WI38 (cell line): Measurements from ENCODE around the gene MAPT.
"Not testable (repeated sequence)": the region's sequence is repeated elsewhere in the genome, so short reads cannot be mapped to it uniquely, and the experiment has no call there.

ENCODE experiments used
- H3K4me3 ChIP-seq: 2 replicates; pipeline ENCODE4 v1.5.1; 2011; ENCODE audit warnings: low read depth, mild to moderate bottlenecking, control low read depth, low read length
- TF ChIP-seq, protein P1 (sequence below): IDR thresholded peaks from 2 replicates; pipeline ENCODE4 v1.5.1; 2012; ENCODE audit warnings: low read depth, mild to moderate bottlenecking, control low read depth, low read length

Gene MAPT

DNA sequence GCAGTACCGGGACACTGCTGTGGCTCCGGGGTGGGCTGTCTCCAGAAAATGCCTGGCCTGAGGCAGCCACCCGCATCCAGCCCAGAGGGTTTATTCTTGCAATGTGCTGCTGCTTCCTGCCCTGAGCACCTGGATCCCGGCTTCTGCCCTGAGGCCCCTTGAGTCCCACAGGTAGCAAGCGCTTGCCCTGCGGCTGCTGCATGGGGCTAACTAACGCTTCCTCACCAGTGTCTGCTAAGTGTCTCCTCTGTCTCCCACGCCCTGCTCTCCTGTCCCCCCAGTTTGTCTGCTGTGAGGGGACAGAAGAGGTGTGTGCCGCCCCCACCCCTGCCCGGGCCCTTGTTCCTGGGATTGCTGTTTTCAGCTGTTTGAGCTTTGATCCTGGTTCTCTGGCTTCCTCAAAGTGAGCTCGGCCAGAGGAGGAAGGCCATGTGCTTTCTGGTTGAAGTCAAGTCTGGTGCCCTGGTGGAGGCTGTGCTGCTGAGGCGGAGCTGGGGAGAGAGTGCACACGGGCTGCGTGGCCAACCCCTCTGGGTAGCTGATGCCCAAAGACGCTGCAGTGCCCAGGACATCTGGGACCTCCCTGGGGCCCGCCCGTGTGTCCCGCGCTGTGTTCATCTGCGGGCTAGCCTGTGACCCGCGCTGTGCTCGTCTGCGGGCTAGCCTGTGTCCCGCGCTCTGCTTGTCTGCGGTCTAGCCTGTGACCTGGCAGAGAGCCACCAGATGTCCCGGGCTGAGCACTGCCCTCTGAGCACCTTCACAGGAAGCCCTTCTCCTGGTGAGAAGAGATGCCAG, 117.6 kb downstream of the MAPT start:
- no peak overlapping the region for H3K4me3 ChIP-seq
- TF ChIP-seq, protein P1, sequence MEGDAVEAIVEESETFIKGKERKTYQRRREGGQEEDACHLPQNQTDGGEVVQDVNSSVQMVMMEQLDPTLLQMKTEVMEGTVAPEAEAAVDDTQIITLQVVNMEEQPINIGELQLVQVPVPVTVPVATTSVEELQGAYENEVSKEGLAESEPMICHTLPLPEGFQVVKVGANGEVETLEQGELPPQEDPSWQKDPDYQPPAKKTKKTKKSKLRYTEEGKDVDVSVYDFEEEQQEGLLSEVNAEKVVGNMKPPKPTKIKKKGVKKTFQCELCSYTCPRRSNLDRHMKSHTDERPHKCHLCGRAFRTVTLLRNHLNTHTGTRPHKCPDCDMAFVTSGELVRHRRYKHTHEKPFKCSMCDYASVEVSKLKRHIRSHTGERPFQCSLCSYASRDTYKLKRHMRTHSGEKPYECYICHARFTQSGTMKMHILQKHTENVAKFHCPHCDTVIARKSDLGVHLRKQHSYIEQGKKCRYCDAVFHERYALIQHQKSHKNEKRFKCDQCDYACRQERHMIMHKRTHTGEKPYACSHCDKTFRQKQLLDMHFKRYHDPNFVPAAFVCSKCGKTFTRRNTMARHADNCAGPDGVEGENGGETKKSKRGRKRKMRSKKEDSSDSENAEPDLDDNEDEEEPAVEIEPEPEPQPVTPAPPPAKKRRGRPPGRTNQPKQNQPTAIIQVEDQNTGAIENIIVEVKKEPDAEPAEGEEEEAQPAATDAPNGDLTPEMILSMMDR, result no peak

DNA sequence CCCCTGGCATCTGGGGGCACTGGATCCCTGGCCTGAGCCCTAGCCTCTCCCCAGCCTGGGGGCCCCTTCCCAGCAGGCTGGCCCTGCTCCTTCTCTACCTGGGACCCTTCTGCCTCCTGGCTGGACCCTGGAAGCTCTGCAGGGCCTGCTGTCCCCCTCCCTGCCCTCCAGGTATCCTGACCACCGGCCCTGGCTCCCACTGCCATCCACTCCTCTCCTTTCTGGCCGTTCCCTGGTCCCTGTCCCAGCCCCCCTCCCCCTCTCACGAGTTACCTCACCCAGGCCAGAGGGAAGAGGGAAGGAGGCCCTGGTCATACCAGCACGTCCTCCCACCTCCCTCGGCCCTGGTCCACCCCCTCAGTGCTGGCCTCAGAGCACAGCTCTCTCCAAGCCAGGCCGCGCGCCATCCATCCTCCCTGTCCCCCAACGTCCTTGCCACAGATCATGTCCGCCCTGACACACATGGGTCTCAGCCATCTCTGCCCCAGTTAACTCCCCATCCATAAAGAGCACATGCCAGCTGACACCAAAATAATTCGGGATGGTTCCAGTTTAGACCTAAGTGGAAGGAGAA, 118.2 kb downstream of the MAPT start:
- TF ChIP-seq, protein P1, result no peak
- H3K4me3 ChIP-seq, result no peak overlapping the region

DNA sequence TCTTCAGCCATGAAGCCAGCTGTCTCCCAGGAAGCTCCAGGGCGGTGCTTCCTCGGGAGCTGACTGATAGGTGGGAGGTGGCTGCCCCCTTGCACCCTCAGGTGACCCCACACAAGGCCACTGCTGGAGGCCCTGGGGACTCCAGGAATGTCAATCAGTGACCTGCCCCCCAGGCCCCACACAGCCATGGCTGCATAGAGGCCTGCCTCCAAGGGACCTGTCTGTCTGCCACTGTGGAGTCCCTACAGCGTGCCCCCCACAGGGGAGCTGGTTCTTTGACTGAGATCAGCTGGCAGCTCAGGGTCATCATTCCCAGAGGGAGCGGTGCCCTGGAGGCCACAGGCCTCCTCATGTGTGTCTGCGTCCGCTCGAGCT, 118.8 kb downstream of the MAPT start:
- H3K4me3 ChIP-seq, result no peak overlapping the region
- TF ChIP-seq, protein P1, result no peak

DNA sequence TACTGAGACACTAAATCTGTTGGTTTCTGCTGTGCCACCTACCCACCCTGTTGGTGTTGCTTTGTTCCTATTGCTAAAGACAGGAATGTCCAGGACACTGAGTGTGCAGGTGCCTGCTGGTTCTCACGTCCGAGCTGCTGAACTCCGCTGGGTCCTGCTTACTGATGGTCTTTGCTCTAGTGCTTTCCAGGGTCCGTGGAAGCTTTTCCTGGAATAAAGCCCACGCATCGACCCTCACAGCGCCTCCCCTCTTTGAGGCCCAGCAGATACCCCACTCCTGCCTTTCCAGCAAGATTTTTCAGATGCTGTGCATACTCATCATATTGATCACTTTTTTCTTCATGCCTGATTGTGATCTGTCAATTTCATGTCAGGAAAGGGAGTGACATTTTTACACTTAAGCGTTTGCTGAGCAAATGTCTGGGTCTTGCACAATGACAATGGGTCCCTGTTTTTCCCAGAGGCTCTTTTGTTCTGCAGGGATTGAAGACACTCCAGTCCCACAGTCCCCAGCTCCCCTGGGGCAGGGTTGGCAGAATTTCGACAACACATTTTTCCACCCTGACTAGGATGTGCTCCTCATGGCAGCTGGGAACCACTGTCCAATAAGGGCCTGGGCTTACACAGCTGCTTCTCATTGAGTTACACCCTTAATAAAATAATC, 119.3 kb downstream of the MAPT start:
- H3K4me3 ChIP-seq, result no peak overlapping the region
- TF ChIP-seq, protein P1, result no peak

DNA sequence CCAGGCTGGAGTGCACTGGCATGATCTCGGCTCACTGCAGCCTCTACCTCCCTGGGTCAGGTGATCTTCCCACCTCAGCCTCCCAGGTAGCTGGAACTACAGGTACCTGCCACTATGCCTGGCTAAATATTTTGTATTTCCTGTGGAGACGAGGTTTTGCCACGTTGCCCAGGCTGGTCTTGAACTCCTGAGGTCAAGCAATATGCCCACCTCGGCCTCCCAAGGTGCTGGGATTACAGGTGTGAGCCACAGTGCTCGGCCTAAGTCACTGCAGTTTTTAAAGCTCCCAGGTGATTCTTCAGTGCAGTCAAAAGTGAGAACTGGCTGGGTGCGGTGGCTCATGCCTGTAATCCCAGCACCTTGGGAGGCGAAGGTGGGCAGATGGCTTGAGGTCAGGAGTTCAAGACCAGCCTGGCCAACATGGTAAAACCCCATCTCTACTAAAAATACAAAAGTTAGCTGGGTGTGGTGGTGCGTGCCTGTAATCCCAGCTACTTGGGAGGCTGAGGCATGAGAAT, 125.1 kb downstream of the MAPT start:
- H3K4me3 ChIP-seq, result not testable (repeated sequence)

DNA sequence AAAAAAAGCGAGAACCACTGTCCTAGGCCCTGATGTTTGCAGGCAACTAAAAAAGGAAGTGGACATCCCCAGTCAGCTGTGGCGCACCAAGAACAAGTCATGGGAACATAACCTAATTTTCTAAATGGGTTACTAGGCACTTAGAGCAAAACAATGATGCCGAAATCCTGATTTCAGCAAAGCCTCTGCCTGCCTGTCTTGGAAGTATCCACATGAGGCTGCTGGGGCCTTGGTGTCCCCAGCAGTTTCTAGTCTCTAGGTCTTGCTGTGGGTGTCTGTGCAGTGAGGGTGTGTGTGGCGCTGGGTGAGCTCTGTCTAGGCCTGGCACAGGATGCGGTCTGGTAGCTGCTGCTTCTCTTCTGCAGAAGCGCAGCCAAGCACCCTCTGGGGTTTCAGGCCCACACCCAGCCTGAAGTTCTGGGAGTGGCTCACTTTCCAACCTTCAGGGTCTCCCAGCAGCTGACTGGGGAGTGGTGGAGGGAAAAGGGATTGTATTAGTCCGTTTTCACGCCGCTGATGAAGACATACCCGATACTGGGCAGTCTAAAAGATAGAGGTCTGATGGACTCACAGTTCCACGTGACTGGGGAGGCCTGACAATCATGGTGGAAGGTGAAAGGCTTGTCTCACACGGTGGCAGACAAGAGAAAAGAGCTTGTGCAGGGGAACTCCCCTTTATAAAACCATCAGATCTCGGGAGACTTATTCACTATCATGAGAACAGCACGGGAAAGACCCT, 125.8 kb downstream of the MAPT start:
- H3K4me3 ChIP-seq, result no peak overlapping the region
- TF ChIP-seq, protein P1, result no peak

DNA sequence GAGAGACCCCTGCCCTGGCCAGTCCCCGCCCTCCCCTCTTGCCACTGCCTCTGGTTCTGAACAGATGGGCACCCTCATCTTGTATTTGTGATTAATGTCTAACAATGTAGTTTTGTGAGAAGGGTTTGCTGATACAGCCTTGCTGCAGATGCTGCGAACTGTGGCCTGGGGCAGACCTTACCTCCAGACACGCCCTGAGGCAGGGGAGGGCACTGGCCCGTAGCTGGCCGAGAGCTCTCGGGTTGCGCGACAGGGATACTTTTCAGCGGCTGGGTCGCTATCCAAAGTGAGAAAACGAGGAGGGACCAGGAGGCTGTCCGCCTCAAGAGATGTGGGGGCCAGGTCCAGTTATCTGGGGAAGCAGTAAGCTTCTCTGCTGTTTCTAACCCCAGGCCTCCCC, 126.6 kb downstream of the MAPT start:
- TF ChIP-seq, protein P1, result no peak
- no peak overlapping the region for H3K4me3 ChIP-seq

DNA sequence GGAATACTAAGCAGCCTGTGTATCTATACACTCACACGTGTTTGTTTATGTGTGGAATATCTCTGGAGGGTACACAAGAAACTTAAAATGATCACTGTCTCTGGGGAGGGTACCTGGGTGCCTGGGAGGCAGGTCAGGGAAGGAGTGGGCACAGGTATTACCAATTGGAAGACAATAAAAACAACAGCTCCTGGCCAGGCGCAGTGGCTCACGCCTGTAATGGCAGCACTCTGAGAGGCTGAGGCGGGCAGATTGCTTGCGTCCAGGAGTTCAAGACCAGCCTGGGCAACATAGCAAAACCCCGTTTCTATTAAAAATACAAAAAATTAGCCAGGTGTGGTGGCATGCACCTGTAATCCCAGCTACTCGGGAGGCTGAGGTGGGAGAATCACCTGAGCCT, 129.0 kb downstream of the MAPT start:
- H3K4me3 ChIP-seq, result not testable (repeated sequence)
